Endothelial cell of umbilical vein (primary cell): ENCODE measurements around the gene FUT6. TPM values are rescaled to one million over a fixed set of nuclear protein-coding genes. Genes with fewer than 3 reads are reported as not detected.

Source experiments
- BruUV-seq: library from RNA; stranded (reverse); fragments of 400-500 nt; replicated peaks from 2 replicates; lab custom pipeline; 2021; lab: Mats Ljungman, UMichigan
- CTCF ChIA-PET: fragments of 300-600, 350-600 bp; sonication (Branson Sonifier 250); formaldehyde crosslinking; loops from one replicate; lab custom pipeline; 2021; ENCODE audit warnings: antibody characterized with exemption, inconsistent platforms; lab: Charles Lee
- POLR2A ChIA-PET: fragments of 300-600, 350-600 bp; sonication (Branson Sonifier 250); formaldehyde crosslinking; loops from one replicate; lab custom pipeline; 2021; ENCODE audit warnings: antibody characterized with exemption, inconsistent platforms; lab: Charles Lee
- DNase-seq: peaks from one replicate; pipeline ENCODE4 v3.0.0-alpha.2; 2011; ENCODE audit warnings: low read depth, low spot score
- FAIRE-seq: peaks from 2 replicates; lab custom pipeline; 2011; peaks lifted over from hg19 to GRCh38; lab: Jason Lieb, UNC
- H2AFZ ChIP-seq: 2 replicates; pipeline ENCODE4 v1.6.0; 2012; ENCODE audit warnings: low read depth, low read length, control low read depth, inconsistent platforms
- H3K27ac ChIP-seq: 2 replicates; pipeline ENCODE4 v1.5.1; 2011; ENCODE audit warnings: low read depth, mild to moderate bottlenecking, control low read depth, low read length, moderate library complexity; ENCODE audit not compliant: insufficient read depth
- H3K27me3 ChIP-seq, 2 experiments: 2 replicates each; pipeline versions ENCODE4 v1.6.0 to v1.6.1; 2011; ENCODE audit warnings: low read length in 2 of 2, mixed read lengths in 1 of 2; ENCODE audit not compliant: control insufficient read depth in 2 of 2, insufficient read depth in 2 of 2
- H3K36me3 ChIP-seq, 2 experiments: 2 replicates in 1 of 2; 3 replicates in 1 of 2; pipeline ENCODE4 v1.5.1; 2011; ENCODE audit warnings: low read length in 2 of 2, mild to moderate bottlenecking in 1 of 2, moderate library complexity in 1 of 2; ENCODE audit not compliant: control insufficient read depth in 2 of 2, insufficient read depth in 2 of 2; ENCODE audit errors: extremely low read depth in 1 of 2
- H3K4me1 ChIP-seq: 3 replicates; pipeline ENCODE4 v1.5.1; 2011; ENCODE audit warnings: mild to moderate bottlenecking, low read length; ENCODE audit not compliant: control insufficient read depth, insufficient read depth; ENCODE audit errors: extremely low read depth
- H3K4me2 ChIP-seq: 2 replicates; pipeline ENCODE4 v1.6.1; 2011; ENCODE audit warnings: low read length, control low read depth, mixed read lengths; ENCODE audit not compliant: insufficient read depth
- H3K4me3 ChIP-seq, 3 experiments: fragments of 200-600 bp in 1 of 3; sonication (generic), shearing (Covaris generic) in 1 of 3; replicated peaks in 1 of 3; 2 replicates each; pipeline ENCODE4 v1.5.1; 2011 to 2016; ENCODE audit warnings: control low read depth in 3 of 3, low read length in 3 of 3, mild to moderate bottlenecking in 2 of 3, inconsistent platforms in 1 of 3, low read depth in 1 of 3, moderate library complexity in 1 of 3; ENCODE audit not compliant: insufficient read depth in 1 of 3
- H3K79me2 ChIP-seq: 2 replicates; pipeline ENCODE4 v1.6.0; 2012; ENCODE audit warnings: low read length, inconsistent platforms; ENCODE audit not compliant: control insufficient read depth, insufficient read depth
- H3K9ac ChIP-seq: replicated peaks from 2 replicates; pipeline ENCODE3; 2011; ENCODE audit warnings: low read length, control low read depth; ENCODE audit not compliant: insufficient read depth; ENCODE audit errors: extremely low read depth
- H3K9me1 ChIP-seq: replicated peaks from 3 replicates; pipeline ENCODE4 v1.6.0; 2011; ENCODE audit warnings: mild to moderate bottlenecking, low read length; ENCODE audit not compliant: control insufficient read depth, insufficient read depth; ENCODE audit errors: extremely low read depth
- H3K9me3 ChIP-seq: replicated peaks from 2 replicates; pipeline ENCODE4 v1.5.1; 2012; ENCODE audit warnings: low read length, inconsistent platforms; ENCODE audit not compliant: control insufficient read depth, insufficient read depth
- H4K20me1 ChIP-seq: replicated peaks from 2 replicates; pipeline ENCODE3; 2011; ENCODE audit warnings: mild to moderate bottlenecking, low read length; ENCODE audit not compliant: control insufficient read depth, insufficient read depth; ENCODE audit errors: extremely low read depth
- EZH2 ChIP-seq: IDR thresholded peaks from 2 replicates; pipeline ENCODE4 v1.6.1; 2012; ENCODE audit warnings: borderline replicate concordance, low read depth, mild to moderate bottlenecking, moderate library complexity, low read length, inconsistent platforms; ENCODE audit not compliant: severe bottlenecking
- FOS ChIP-seq: IDR thresholded peaks from 2 replicates; pipeline ENCODE4 v1.6.1; 2011; ENCODE audit warnings: mild to moderate bottlenecking, low read length, moderate library complexity, borderline replicate concordance; ENCODE audit not compliant: insufficient read depth
- GATA2 ChIP-seq: IDR thresholded peaks from 2 replicates; pipeline ENCODE4 v1.7.0; 2011; ENCODE audit warnings: low read depth, mild to moderate bottlenecking, moderate library complexity, mixed read lengths, low read length; ENCODE audit not compliant: insufficient read length, insufficient read depth
- JUN ChIP-seq: IDR thresholded peaks from 2 replicates; pipeline ENCODE4 v1.6.1; 2011; ENCODE audit warnings: borderline replicate concordance, low read depth; ENCODE audit not compliant: insufficient read length, insufficient read depth
- MYC ChIP-seq: IDR thresholded peaks from one replicate; pipeline ENCODE4 v1.6.1; 2011; ENCODE audit warnings: mild to moderate bottlenecking, low read depth, low read length
- POLR2A ChIP-seq: IDR thresholded peaks from 2 replicates; pipeline ENCODE4 v1.6.1; 2012; ENCODE audit warnings: low read depth, mild to moderate bottlenecking, control low read depth, low read length
- POLR2AphosphoS5 ChIP-seq: IDR thresholded peaks from 2 replicates; pipeline ENCODE4 v1.6.1; 2012; ENCODE audit warnings: low read depth, mild to moderate bottlenecking, control low read depth, low read length, moderate library complexity; ENCODE audit not compliant: insufficient read depth
- dilution Hi-C: fragments of 300-500 bp; cut with MboI; formaldehyde crosslinking; loops from one replicate; pipeline ENCODE4 v1.15.0; 2019; ENCODE audit warnings: low sequenced_read_pairs; ENCODE audit not compliant: extremely low pct_ligation_motif_present
- intact Hi-C: fragments of 100-400 bp; cut with micrococcal nuclease; formaldehyde crosslinking; loops from one replicate; pipeline ENCODE4 v1.10.0; 2022
- polyA plus RNA-seq, 4 experiments: library from polyadenylated mRNA; depleted of rRNA in 3 of 4; stranded (reverse) in 3 of 4; unstranded in 1 of 4; fragments of >200 nt; gene quantifications; 2 replicates each; pipeline versions ENCODE4 v1.2.1 to v1.2.3, GENCODE V29; 2011 to 2012; ENCODE audit warnings: missing spikeins in 1 of 4
- total RNA-seq: library from RNA; stranded (reverse); gene quantifications from 2 replicates; pipeline ENCODE4 v1.2.3, GENCODE V29; 2021
- TF ChIP-seq, protein P1 (sequence below): IDR thresholded peaks from 2 replicates; pipeline ENCODE4 v1.6.1; 2011; ENCODE audit not compliant: insufficient read depth, insufficient read length
- TF ChIP-seq, protein P2 (sequence below), 2 donors: IDR thresholded peaks; 1 replicate in 1 of 2; 2 replicates in 1 of 2; pipeline ENCODE4 v1.5.1; 2011; ENCODE audit warnings: low read length in 2 of 2, mild to moderate bottlenecking in 2 of 2, moderate library complexity in 2 of 2, control low read depth in 1 of 2, inconsistent platforms in 1 of 2, low read depth in 1 of 2; ENCODE audit not compliant: insufficient read depth in 1 of 2; ENCODE audit errors: extremely low read depth in 1 of 2

FUT6 gene
- total and polyA plus RNA-seq, 2 donors (not counting 3 experiments of a cell fraction or from before 2014, with no cell fraction given), result not detected

DNA sequence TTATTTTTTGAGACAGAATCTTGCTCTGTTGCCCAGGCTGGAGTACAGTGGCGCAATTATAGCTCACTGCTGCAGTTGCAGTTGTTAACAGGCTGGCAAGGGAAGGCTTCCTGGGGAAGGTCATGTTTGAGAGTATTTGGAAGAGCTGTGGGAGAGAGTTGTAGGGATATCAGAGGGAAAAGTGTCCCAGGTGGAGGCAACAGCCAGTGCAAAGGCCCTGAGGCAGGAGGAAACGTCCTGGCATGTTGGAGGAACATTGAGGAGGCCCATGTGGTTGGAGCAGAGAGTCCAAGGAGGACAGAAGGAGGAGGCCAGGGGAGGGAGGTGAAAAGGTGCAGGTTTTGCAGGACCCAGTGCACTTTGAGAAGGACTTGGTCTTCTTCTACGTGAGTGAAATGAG is 46.3 kb downstream of the FUT6 start:
- peaks cover 5% of the 10 kb centered on the region for H3K4me1 ChIP-seq
- H3K27me3 ChIP-seq, result no peaks in the 10 kb centered on the region
- H3K9me3 ChIP-seq, result no peaks in the 10 kb centered on the region
- ChIA-PET POLR2A (no interaction called here), CTCF (interaction anchor here (0.8 to 2.6 kb wide), 5 partner anchors 11 to 270 kb away, joined by 3 to 20 read pairs (median 5); partner anchors contain the start of gene RPL36)
- dilution Hi-C loops (no loop called here), intact Hi-C loops (no loop called here)
- DNase-seq (no peak), FAIRE-seq (no peak)
- TF ChIP-seq GATA2 (no peak), MYC (no peak), FOS (no peak), POLR2AphosphoS5 (no peak), POLR2A (no peak), JUN (no peak), EZH2 (no peak)
- TF ChIP-seq, protein P1, sequence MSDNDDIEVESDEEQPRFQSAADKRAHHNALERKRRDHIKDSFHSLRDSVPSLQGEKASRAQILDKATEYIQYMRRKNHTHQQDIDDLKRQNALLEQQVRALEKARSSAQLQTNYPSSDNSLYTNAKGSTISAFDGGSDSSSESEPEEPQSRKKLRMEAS, result no peak
- TF ChIP-seq, protein P2, sequence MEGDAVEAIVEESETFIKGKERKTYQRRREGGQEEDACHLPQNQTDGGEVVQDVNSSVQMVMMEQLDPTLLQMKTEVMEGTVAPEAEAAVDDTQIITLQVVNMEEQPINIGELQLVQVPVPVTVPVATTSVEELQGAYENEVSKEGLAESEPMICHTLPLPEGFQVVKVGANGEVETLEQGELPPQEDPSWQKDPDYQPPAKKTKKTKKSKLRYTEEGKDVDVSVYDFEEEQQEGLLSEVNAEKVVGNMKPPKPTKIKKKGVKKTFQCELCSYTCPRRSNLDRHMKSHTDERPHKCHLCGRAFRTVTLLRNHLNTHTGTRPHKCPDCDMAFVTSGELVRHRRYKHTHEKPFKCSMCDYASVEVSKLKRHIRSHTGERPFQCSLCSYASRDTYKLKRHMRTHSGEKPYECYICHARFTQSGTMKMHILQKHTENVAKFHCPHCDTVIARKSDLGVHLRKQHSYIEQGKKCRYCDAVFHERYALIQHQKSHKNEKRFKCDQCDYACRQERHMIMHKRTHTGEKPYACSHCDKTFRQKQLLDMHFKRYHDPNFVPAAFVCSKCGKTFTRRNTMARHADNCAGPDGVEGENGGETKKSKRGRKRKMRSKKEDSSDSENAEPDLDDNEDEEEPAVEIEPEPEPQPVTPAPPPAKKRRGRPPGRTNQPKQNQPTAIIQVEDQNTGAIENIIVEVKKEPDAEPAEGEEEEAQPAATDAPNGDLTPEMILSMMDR (IDR thresholded peaks at IDR 0.05; ENCODE audit: extremely low read depth in 1 of 2, insufficient read depth in 1 of 2, low read depth in 1 of 2, low read length in 2 of 2), result no peak
- H3K36me3 ChIP-seq, result peaks cover 4 to 11% of the 10 kb centered on the region in 2 experiments
- H3K4me3 ChIP-seq, result no peak overlapping the region
- H3K9ac ChIP-seq, result no peak overlapping the region
- H3K9me1 ChIP-seq, result no peaks in the 10 kb centered on the region
- no TSS peak for BruUV-seq
- no peak overlapping the region for H2AFZ ChIP-seq
- H3K79me2 ChIP-seq, result peaks cover 8% of the 10 kb centered on the region
- H3K27ac ChIP-seq, result no peak overlapping the region
- H4K20me1 ChIP-seq, result no peaks in the 10 kb centered on the region
- H3K4me2 ChIP-seq, result no peak overlapping the region
